Smooth muscle cell of the umbilical artery (primary cell): ENCODE results near the gene CMBL. TPM values are rescaled to one million over a fixed set of nuclear protein-coding genes. Genes with fewer than 3 reads are reported as not detected.

Experiments used
- total RNA-seq: library from RNA; depleted of rRNA; stranded (reverse); fragments of >200 nt; gene quantifications from 2 replicates; pipeline ENCODE4 v1.2.3, GENCODE V29; 2014

CMBL gene
- 18.7 and 21.1 TPM in 2 replicates for total RNA-seq

GRCh38 chr5:10307206-10308148 is at the start of gene CMBL:
Gene CMBL, minus strand, starts transcription at chr5:10307902. Its CDS starts 17,140 bp downstream, at chr5:10290762.

GRCh38 chr5:10353241-10354047 is 45.7 kb upstream of the CMBL start, which contains the start of gene MARCHF6:
Gene MARCHF6, plus strand, starts transcription at chr5:10353695. Its CDS starts 204 bp downstream, at chr5:10353899.

GRCh38 chr5:10249948-10250805 is 57.5 kb downstream of the CMBL start, which contains the start of gene CCT5:
Gene CCT5, plus strand, starts transcription at chr5:10250280. Its CDS starts 61 bp downstream, at chr5:10250341.

Other genes starting within 250 kb of the CMBL start
- gene ATPSCKMT, start 58.0 kb downstream of the CMBL start, total RNA-seq, result 24.2 and 31.2 TPM in 2 replicates
- 395 and 543 TPM in 2 replicates for gene CCT5, start 57.6 kb downstream of the CMBL start, total RNA-seq
- 124 and 133 TPM in 2 replicates for gene MARCHF6, start 45.8 kb upstream of the CMBL start, total RNA-seq
- gene ROPN1L, start 134.0 kb upstream of the CMBL start, total RNA-seq, result 0.14 and 0.30 TPM in 2 replicates